GM18870 (cell line): Measurements from ENCODE around the gene CDH4.

ENCODE experiments used
- ATAC-seq: cut with Tn5 transposase; IDR thresholded peaks from one replicate; pipeline ENCODE4 v1.9.1; 2021; ENCODE audit warnings: moderate library complexity; ENCODE audit not compliant: unreplicated experiment

Gene CDH4

DNA sequence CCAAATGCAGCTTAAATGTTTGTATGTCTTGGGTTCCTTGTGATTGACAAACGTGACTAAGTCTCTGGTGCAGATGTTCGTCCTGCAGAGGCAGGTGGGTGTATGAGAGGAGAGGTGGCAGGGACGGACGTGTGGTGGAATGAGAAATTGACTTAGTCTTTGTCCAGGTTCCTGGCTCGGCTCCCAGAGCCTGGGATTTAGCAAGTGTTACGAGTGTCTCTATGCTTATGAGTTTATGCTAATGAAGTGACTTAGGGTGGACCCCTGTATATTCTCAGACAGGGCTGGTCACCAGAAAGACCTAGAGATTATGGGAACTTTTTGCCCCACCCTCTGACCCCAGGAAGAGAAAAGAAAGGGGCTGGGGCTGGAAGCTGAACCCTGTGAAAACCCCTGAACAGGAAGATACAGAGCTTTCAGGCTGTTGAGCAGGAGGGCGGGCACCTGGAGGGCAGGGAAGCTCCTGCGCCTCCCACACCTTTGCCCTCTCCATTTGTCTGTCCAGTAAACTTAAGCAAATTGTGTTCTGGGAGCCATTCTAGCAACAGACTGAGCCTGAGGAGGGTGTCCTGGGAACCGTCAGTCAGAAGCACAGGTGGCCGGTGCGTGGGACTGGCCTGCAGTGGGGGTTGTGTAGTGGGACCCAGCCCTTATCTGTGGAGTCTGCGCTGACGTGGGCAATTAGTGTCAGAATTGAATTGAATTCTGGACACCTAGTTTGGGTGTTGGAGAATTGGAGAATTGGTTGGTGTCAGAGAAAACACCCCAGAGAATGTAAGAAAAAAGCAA lies 362.1 kb downstream of the CDH4 start:
- no peak for ATAC-seq

DNA sequence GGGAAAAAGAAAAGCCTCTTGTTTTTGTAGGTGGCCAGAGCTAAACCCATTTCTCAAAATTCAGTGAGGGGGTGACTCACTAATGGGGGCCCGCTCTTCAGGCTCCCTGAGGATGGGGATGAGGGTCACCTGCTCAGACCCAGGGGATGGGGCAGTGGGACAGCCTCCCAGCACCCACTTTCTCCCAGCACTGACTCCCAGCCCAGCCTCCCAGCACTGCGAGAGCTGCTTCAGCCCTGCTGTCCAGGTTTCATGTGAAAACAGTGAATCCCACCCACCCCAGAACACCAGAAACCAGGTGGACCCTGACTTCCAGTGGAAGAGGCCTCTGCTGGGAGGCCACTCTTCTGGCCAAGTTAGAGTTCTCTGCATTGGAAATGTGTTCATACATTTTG lies 362.6 kb downstream of the CDH4 start:
- no peak for ATAC-seq

DNA sequence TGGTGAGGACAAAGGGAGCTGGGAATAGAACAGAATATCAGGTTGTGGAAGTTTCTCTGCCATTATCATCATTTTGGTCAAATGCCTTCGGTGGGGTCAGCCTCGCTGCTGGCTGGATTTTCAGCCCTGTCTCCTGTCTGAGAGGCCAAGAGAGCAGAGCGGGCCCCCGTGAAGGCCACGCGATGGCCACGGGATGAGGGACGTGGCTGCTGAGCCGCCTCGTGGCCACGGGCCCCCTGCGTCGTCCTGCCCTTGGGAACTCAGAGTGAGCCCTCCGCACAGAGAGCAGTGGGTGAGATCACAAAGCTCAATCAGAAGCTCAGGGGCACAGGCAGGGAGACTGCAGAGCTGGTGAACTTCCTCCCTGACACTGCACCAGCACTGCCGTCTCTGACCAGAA lies 363.7 kb downstream of the CDH4 start:
- no peak for ATAC-seq

GRCh38 chr20:61619751-61620150 lies 367.7 kb downstream of the CDH4 start:
- ATAC-seq = no peak

DNA sequence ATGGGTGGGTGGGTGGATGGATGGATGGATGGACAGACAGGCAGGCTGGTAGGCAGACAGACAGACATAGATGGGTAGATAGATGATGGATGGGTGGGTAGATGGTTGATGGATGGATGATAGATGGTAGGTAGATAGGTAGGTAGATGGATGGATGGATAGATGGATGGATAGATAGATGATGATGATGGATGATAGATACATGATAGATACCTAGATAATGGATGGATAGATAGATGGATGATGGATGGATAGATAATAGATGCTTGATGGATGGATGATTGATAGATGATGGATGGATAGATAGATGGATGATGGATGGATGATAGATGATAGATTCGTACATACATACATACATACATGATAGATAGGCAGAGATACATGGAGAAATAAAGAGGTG lies 368.1 kb downstream of the CDH4 start:
- no peak for ATAC-seq

DNA sequence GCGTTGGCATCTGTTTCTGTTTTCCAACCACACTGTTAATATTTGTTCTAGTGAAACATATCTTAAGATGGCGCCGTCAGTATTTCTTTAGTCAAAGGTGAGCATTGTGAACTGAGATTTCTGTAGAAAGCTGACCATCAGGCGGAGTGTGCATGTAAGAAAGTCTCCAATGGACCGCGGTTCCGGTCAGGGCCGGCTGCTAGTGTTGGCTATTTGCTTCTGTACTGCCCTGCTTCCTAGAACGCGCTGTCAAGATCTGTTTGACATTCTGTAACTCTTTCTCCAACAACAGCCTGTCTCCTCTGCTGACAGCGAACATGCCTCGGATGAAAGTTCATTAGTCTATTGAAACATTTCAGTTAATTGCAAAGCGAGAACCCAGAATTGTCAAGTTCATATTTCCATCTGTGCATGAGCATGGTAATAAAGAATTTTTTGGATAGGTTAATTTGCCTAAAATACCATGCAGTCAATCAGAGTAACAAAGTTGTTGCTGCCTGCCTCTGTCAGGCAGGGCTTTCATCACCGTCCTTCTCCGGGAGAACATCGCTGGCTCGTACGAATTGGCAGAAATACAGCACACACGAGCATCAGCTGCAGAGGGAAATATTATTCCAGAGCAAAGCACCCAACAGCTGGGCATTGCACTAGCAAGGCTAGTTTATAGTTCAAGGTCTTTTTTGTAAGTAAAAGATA lies 369.1 kb downstream of the CDH4 start:
- no peak for ATAC-seq

GRCh38 chr20:61621852-61622251 lies 369.8 kb downstream of the CDH4 start:
- no peak for ATAC-seq

GRCh38 chr20:61623451-61623850 lies 371.4 kb downstream of the CDH4 start:
- ATAC-seq = no peak

- no peak for ATAC-seq
Measured at GRCh38 chr20:61625246-61625645, 373.2 kb downstream of the CDH4 start.

GRCh38 chr20:61626412-61626811 lies 374.4 kb downstream of the CDH4 start:
- ATAC-seq = no peak

DNA sequence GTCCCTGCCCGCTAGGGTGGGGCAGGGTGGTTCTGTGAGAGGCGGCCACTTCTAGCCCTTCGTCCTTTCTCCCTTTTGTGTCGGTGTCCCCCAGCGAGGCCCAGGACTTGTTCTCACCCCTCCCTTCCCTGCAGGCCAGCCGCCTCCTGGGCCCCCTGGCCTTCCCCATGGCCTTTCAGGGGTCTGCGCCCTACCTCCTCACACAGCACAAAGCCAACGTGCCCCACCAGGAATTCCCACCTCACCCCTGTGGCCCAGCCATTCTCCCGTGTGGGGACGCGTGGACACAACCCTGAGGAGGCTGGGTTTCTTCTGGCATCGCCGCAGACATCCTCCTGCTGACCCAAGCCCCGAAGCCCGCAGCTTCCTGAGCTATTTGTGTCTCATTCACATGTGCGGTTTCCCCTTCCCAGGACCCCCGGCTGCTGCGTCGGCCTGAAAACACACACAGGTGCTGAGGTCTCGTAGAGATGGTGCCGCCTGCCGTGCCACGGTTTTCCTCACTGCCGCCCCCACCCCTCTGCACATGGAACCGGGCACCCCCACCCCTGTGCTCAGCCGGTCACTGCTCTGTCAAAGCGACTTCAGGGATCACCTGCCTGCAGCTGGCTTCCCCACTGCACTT lies 375.8 kb downstream of the CDH4 start:
- no peak for ATAC-seq

GRCh38 chr20:61628480-61628879 lies 376.4 kb downstream of the CDH4 start:
- no peak for ATAC-seq

- ATAC-seq = no peak
Measured at GRCh38 chr20:61628901-61629601, 377.0 kb downstream of the CDH4 start.

- ATAC-seq = no peak
Measured at GRCh38 chr20:61629602-61630390, 377.7 kb downstream of the CDH4 start.

DNA sequence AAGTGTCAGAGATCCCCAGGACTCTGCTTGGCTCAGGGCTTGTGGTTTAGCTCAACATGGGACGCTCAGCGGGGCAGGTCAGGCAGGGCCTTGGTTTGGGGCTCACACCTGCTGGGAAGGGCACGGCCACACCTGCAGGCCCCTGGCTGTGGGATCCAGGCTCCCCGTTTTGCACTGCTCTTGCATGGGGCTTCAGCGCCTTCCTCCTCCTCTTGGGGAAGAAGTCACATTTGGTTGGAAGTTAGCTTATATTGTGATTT lies 378.3 kb downstream of the CDH4 start:
- ATAC-seq = no peak

DNA sequence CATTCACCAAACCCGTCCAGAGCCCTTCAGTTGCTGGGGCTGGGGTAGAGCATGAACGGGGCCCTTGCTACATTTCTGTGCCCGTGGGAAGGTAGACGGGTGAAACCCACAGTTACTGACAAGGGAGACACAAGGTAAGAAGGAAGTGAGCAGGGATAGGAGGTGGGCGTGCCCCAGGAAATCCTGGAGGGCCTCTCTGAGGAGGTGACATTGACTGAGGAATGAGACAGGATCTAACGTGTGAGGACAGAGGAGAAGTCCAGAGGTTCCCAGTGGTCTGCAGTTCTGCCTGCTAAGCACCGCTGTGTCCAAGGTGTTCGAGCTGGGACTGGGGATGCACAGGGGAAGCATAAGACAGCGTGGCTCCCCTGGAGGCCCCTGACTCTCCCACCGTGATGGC lies 378.8 kb downstream of the CDH4 start:
- ATAC-seq = no peak

DNA sequence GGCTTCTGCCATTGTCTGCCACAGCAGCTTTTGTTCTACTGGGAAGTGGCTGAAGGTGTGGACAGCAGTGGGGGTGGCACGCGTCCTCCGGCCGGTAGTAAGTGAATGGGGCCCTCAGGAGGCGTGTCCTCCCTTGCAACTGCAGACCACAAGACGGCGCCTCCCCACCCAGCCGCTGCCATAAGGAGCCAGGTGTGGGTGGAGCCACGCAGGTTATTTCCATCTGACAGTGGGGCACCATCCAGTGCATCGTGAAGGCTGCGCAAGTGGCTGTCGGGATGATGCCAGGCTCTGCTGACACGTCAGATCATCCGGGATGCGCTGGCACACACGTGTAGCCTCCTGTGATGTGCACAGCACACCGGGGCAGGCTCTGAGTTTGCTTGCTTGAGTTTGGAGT lies 379.7 kb downstream of the CDH4 start:
- ATAC-seq = no peak

DNA sequence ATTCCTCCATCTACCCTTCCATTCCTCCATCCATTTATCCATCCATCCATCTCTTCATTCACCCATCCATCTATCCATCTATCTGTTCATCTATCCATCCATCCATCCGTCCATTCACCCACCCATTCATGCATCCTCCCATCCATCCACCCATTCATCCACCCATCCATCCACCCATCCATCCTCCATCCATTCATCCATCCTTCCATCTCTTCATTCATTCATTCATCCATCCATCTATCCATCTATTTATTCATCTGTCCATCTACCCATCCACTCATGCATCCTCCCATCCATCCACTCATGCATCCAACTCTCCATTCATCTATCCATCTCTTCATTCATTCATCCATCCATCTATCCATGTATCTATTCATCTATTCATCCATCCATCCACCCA lies 380.9 kb downstream of the CDH4 start:
- ATAC-seq = no peak

- no peak for ATAC-seq
Measured at GRCh38 chr20:61634376-61635145, 382.5 kb downstream of the CDH4 start.

- no peak for ATAC-seq
Measured at GRCh38 chr20:61635721-61636455, 383.8 kb downstream of the CDH4 start.
